Left forelimb (tissue), 1 donor: Measurements from ENCODE around the gene FAM222A.

ENCODE experiments used
- DNase-seq: peaks from one replicate; pipeline ENCODE4 v3.0.0-alpha.2; 2018; ENCODE audit warnings: low spot score

The FAM222A gene

DNA sequence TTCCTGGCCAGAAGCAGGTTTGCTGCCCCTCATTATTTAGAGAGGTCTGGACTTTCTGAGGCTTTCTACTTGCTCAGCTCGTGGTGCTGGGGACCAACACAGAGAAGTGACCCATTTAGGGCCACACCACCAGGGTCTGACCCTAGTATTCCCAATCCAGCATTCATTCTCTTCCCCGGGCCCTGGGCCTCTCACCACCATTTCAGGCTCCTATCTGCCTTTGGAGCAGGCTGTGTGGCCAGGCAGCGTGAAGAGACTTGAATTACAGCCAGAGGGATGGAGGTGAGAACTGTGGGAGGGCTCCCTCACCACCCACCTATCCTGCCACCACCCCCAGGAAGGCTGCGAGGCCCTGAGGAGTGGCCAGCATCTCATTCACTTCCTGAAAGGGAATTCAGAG lies 24.6 kb downstream of the FAM222A start:
- no peak for DNase-seq

DNA sequence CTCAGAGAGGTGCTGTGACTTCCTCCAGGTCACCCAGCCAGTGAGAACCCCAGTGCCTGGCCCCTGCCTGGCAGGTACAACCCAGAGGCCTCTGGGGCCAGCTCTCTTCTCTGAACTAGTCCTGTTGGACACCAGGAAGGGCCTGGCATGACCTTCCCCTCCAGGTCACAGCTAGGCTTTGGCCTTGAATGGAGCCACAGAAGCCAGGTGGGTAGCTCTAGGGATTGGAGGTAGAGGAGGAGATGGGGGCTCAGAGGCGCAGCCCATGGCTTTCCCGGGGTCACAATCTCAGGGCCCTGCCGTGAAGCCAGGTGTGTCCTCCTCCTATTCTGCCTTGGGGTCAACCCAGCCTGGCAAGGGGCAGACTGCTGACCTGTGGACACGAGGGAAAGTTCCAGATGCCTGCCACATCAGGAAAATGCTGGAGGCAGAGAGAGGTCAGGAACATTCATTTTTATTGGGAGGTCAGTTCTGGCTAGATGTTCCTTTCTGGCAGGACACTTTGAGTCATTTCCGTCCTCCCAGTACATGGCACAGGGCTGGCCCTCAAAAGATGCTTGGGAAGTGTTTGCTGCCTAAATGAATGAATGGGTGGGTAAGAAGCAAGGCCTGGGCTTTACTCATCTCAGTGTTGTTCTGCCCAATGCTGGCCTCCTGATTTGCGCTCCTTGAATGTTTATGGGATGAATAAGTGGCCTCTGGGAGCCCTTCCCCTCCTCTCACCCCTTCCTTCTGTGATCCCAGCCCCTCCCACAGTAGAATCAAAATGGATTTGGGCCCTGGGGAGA lies 25.4 kb downstream of the FAM222A start:
- DNase-seq, result peak; percentile 40

DNA sequence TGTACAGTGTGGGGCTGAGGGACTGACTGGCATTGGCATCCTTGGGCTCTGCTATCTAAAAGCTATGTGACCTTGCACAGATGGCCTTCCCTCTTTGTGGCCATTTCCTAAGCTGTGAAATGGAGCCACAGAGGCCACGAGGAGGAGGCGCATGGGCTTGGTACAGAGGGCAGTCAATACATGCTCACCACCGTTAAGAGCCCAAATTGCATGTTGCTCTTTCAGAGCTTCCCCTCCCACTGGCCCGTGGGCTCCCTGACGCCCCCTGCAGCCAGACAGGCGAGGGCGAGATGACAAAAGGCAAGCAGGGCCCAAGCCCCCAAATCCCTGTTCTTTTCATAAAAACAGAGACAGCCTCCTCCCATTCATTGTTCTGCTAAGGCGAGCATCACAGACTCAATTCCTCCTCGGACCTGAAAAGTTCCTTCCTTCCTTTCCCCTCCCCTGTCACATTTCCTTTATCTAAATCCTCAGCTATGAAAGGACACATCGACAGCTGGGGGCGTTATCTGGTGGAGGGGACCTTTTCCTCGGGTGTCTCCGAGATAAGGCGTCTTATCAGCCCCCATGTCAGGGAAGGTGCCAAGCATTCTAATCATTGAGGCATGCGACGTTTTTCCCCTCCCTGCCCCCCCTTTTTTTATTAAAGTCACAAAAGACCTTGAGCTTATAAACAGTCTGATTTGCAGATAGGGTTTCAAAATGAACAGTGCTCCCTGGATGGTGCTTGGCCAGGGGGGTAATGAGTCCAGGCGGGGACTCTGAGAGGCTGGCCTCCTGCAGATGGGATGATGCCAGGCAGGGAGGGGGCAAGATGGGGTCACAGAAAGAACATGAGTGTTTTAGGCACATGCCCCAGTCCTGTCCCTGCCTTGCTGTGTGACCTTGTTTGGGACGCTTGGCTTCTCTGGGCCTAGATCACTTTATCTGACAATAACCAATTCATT lies 26.4 kb downstream of the FAM222A start:
- peak; percentile 37 for DNase-seq

DNA sequence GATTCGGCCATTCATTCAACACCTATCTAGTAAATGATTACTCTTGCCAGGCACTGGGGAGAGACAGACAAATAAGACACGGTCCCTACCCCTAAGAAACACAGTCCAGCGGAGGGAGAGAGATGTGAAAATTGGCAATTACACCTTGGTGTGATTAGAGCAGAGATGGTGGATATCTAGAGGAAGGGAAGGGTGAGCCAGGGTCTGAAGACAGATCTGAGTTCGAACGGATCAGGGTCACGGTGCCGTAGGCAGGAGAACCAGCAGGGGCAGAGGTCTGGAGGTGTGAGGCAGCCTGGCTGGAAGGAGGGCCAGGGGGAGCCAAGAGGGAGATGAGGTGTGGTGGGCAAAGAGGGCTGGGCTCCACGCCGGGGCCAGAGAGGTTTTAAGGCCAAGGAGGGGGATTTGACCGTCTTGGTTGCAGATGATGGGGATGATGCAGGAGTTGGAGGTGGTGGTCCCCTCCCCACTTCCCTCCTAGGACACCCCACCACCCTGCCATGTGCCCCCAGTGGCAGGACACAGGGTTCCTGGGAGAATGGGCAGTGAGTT lies 27.1 kb downstream of the FAM222A start:
- DNase-seq, result peak; percentile 26

DNA sequence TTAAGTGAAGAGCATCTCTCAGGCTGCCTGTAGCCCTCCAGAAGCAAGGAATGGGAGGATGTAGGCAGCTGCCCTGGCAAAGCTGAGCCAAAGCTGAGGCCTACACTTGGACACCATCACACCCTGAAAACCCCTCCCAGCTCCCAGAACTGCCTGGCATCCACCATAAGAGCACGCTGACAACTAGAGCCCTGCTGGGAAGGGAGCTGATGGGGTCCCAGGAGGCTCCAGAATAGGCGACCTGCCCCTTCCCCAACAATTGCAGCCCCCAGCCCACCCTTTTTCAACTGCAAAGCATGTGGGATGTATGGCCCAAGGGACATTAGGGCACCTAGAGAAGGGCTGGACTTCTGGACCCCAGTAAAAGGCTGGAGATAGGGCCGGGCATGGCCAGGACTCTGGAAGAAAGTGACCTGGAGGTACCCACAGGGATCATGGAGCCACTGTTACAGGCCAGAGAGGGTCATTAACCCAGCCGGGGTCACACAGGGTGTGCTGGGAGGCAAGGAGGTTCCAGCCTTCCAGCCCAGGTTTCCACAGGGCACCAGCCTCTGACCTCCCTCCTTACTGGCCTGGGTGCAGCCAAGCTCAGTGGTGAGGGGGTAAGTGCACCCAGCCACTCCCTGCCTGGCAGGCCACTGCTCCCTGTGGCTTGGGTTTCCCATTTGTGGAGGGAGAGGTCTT lies 27.8 kb downstream of the FAM222A start:
- peak; percentile 37 for DNase-seq

DNA sequence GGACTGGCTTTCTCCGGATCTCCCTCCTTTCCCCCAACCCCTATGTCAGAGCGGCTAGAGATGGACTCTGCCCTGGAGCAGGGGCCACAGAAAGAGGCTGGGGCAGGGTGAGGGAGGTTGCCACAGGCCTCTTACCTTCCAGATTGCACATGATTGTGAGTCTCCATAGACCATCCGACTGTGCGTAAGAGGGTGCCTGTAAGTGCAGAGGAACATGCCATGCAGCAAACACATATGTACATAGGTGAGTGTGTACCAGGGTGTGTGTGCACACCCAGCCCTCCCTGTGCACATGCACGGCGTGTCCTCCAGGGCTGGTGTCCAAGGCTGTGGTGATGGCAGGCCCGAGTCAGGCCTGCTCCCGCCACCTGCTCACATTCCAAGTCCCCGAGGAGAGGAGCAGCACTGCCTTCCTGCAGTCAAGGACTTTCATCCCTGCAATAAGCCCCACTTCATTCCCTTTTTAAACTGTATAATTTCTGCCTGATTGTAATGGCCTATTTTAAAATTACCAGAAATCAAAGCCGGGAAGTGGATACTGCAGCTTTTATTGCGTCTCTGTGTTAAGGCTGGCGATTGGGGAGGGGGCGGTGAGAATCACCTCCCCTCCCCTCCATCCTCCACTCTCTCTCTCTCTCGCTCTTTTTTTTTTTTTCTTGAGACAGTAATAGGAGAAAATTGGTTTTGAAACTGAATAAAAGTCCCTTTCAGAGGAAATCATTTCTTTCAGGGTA lies 28.5 kb downstream of the FAM222A start:
- peak; percentile 31 for DNase-seq

DNA sequence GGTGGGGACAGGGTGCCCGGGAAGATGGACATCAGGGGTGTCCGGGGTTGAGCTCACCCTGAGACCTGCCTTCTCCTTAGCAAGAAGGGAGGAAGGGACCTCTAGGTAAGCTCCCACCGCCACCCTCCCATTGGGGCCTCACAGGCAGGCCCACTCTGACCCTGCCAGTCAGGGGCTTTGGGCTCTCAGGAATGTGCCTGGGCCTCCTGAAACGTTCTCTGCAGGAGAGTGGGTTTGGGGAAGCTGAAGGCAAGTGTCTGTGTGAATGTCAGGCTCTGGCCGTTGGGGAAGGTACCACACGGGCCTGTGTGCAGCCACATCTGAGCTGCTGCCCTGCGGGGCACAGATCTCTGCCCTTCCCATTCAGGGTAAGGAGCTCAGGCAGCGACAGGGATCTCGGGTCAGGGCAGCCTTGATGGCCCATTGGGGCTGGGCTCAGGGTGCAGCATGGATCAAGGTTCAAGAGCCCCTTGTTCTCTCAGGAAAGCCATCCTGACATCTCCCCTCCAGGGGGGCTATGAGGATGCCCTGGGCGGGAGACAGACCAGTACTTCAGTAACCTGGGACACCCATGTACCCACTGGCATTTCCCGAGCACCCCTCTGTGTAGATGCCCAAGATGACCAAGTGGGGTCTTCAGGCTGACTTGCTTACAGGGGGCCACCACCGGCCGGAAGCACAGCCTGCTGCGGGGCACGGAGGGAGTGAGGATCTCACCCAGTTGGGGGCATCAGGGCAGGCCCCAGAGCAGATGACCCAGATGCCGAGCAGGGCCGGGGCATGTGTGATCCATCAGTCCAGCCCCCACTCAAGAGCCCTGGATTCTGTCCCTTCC lies 29.7 kb downstream of the FAM222A start:
- DNase-seq, result peak; percentile 55

DNA sequence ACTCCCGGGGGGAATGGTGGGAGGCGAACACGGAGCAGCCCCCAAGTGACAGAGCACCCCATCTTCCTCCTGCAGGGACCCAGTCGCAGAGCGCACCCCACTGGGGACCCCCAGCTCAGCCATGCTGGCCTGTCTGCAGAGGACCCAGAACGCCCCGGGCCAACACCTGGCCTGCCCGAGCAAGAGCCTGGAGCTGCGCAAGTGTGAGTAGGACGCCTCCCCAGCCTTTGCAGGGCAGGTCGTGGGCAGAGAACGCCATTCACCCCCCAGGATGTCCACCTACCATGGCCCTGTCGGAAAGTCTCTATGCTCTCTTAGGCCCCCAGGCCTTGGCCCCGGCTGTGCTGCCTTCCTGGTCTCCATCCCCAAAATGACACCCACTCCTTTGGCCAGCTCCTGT lies 30.4 kb downstream of the FAM222A start:
- peak; percentile 42 for DNase-seq

DNA sequence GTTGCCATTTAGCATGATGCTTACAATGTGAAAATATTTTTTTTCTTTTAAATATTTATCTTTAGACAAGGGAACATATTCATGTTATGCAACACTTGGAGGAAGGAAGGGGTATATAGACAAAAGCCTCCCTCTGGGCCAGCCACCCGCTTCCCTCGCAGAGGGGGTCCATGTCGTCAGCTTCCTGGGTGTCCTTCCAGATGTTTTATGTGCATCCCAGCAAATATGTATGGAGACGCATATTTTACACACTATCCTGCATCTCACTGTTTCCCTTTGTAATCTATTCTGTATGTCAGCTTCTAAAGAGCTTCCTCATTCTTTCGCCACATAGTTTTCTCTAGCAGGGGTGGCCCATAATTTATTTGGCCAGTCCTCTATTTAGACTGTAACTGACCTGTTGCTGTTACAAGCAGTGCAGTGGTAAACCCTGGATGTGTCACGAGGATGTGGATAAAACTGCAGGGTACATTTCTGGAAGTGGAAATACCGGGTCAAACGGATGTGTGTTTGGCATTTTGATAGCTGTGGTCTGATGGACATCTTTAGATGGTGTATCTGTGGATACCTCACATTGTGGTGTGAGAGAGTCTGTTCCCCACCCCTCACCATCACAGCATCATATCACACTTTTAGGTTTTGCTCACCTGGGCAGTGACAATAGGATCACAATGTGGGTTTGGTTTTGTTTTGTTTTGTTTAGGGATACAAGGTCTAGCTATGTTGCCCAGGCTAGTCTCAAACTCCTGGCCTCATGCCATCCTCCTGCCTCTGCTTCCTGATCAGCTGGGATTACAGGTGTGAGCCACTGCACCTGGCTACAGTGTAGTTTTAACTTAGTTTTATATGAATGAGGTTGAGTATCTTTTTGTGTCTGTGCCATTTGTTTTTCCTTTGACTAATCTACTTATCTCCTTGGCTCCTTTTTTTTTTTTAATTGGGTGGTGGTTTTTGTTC lies 31.6 kb downstream of the FAM222A start:
- DNase-seq, result no peak

DNA sequence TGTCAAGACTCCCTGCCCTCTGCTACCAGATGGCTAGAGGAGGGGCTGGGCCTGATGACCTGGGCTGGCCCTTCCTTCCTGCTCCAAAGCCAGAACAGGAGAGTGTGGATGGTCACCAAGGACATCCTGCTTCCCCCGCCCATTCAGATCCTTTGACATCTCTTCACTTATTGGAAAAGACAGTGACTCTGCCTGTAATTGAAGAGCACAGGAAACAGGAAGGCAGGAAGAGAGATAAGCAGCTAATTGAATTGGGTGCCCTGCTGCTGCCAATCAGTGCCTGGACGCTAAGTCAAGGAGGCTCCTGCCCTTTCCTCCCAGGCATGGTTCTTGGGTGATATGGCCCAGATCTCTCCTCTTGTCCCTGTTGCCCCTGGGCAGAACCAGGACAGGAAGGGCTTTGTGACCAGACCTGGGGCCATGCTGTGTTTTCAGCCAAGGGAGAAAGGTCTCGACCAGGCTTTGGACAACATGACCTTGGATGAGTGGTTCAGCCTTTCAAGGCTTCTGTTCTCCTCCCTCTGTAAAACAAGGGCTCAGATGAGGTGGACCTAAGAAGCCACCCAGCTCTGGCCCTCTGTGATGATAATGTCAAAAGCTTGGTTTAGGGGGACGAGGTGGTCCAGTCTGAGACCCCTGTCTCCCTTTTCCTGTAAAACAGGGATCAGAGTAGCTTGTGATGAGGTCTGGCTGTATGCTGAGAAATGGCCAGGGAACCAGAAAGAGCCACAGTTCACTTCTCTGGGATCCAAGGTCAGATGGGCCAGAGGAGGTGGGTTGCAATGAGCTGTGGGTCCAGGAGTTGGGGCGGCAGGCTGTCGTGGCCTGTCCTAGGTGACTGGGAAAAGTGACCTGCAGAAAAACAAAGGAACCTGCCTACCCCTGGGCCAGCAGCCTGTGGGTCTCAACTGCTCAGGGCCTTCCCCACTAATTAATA lies 38.8 kb downstream of the FAM222A start:
- DNase-seq, result peak; percentile 48

DNA sequence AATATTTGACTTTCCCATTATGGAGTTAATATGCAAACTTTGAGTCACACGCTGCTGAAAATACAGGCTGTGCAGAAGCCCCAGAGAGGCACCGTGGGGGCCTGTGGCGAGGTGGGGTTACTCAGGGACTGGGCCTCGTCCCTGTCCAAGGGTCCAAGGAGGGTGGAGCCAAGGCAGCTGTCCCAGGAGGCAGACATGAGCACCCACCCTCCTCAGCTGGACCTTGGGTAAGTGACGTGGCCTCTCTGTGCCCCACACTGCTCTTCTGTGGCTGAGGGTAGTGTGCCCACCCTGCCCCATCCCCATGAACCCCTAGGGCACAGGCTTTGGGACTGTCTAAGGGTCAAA lies 39.4 kb downstream of the FAM222A start:
- DNase-seq, result peak; percentile 38

DNA sequence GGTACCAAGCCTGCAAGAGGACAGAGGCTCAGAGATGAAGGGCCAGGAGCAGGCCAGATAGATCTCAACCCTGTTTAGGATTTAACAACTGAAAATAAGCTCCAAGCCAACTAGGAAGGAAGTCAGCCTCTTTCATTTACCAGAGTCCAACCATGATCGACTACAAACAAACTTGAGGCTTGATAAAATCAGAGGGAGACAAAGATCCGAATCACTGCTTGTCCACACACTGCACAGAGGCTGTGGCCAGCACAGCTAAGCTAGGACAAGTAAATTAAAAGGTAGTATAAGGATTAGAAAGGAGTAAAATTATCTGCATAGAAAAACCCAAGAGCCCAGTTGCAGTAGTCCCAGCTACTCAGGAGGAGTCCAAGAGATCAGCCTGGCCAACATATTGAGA lies 40.3 kb downstream of the FAM222A start:
- no peak for DNase-seq

DNA sequence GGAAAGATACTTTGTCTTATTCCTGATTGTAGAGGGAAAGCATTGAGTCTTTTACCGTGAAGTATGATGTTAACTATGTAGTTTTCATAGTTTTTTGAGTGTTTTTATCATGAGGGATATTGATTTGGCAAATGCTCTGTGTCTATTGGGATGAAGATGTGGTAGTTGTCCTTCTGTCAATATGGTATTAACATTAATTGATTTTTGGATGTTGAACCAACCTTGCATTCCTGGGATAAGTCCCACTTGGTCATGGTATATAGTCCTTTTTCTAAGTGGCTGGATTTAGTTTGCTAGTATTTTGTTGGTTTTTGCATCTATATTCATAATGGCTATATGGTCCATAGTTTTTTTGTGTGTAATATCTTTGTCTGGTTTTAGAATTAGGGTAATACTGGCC lies 42.8 kb downstream of the FAM222A start:
- no peak for DNase-seq

DNA sequence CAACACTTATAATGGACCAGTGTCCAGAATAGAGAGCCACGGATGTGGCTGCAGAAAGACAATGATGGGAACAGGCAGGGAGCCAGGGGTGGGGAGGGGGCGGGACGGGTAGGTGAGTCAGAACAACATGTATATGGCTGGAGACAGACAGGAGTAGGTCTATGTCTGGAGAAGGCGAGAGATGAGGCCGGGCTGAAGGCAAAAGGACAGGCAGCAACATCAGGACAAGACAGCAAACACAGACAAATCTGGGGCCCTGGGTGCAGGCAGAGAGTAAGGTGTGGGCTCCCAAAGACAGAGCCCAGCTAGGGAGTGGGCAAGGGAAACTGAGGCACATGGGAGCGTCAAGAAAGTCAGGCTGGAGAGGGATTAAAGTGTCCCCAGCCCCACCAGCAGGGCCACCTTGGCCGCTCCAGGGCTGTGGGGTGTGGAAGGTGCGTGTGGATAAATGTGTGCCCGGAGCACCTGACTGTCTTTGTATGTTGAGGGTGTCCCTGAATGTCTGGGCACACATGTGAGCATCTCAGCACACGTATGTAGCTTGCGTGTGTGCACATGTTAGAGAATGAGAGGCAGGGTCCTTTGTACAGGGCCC lies 44.1 kb downstream of the FAM222A start:
- peak; percentile 55 for DNase-seq

DNA sequence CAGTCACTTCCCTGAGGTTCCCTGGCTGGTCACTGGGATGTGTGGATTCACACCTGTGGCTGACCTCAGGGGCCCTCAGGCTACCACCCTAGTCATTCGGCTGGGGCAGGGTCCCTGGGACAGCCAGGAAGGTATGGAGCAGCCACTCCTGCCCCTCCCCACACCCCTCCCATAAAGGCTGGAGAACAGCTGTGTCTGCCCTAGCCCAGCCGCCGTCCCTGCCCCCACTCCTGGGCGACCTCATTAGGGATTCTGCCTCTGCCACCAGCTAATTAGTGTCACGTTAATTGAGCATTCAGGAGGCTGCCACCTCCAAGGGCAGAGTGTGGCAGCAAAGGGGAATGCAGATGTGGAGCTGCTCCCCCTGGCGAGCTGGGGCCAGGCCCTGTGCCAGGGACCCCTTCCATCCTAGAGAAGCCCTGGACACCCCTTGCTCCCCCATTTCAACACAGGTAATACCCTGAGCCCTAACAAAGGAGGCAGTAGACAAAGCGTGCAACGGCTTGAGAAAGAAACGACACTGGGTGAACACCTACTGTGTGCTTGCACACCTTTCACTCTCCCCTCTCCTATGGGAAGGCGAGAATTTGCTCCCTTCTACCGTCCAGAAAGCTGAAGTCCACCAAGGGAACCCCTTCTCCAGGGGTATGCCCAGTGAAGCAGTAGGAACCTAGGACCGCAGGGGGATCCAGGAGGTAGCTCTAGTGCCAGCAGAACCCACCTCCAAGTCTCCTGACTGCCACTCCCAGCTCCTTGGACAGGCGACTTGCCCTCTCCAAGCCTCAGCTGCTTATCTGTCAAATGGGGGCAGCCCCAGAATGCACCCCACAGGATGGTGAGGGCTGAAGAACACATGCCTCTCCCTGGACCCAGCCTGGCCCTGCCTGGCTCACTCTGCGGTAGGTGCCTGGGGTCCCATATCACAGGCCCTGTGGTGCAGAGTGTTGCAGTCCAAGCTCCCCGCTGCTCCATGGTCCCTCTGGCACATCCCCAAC lies 45.1 kb downstream of the FAM222A start:
- peak; percentile 49 for DNase-seq

DNA sequence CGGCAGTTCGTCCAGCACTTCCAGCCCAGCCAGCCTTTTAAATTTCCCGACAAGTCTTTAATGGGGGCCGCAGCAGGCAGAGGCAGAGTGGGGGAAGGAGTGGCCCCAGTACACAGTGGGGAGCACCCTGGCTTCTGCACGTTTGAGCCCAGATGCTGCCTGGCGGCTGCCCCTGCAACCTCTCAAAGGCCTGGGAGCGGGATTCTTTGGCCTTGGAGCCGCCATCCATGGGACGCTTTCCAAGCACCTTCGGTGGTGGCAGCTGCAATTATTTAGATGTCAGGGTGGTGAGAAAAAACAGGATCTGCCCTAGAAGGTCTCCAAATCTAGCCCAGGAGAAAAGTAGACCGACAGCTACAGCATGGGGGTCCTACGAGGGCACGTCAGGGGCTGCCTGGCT lies 46.0 kb downstream of the FAM222A start:
- peak; percentile 58 for DNase-seq
